Astrocyte (in vitro differentiated cells and primary cell): Measurements from ENCODE around the gene MYB.

Experiments used
- CTCF ChIP-seq: IDR thresholded peaks from 2 replicates; pipeline ENCODE4 v1.5.1; 2011; ENCODE audit warnings: low read depth, mild to moderate bottlenecking, inconsistent platforms, low read length, moderate library complexity; ENCODE audit not compliant: insufficient read depth
- EZH2 ChIP-seq: IDR thresholded peaks from 2 replicates; pipeline ENCODE4 v1.6.1; 2012; ENCODE audit warnings: mild to moderate bottlenecking, low read length, inconsistent platforms; ENCODE audit not compliant: insufficient read depth

- TF ChIP-seq CTCF, result no peak
- TF ChIP-seq EZH2, result no peak
These were observed 19.4 kb upstream of the MYB start for GRCh38 chr6:135161411-135162395.
